ENCODE measurements around the gene RAB4A. TPM values are rescaled to one million over a fixed set of nuclear protein-coding genes. Genes with fewer than 3 reads are reported as not detected.

Gene RAB4A
- total RNA-seq, 2 donors from 2014 or later = 25.5 to 29.5 TPM

- Histone ChIP-seq H3K4me1 (ENCODE audit: control insufficient read depth in 1 of 2, low read depth in 2 of 2) (peaks cover 4 to 9% of the 10 kb centered on the region in 2 donors), H3K9me3 (no peaks in the 10 kb centered on the region), H3K27me3 (replicated peaks; ENCODE audit: insufficient read depth) (no peaks in the 10 kb centered on the region), H3K4me3 (peak overlapping the region; percentile 79), H3K27ac (no peak overlapping the region), H3K36me3 (no peaks in the 10 kb centered on the region)
- ATAC-seq (ENCODE audit: insufficient number of reproducible peaks, low FRiP score, low read depth) = no peak
- no peak for DNase-seq (ENCODE audit: low spot score)
- TF ChIP-seq, protein P1, sequence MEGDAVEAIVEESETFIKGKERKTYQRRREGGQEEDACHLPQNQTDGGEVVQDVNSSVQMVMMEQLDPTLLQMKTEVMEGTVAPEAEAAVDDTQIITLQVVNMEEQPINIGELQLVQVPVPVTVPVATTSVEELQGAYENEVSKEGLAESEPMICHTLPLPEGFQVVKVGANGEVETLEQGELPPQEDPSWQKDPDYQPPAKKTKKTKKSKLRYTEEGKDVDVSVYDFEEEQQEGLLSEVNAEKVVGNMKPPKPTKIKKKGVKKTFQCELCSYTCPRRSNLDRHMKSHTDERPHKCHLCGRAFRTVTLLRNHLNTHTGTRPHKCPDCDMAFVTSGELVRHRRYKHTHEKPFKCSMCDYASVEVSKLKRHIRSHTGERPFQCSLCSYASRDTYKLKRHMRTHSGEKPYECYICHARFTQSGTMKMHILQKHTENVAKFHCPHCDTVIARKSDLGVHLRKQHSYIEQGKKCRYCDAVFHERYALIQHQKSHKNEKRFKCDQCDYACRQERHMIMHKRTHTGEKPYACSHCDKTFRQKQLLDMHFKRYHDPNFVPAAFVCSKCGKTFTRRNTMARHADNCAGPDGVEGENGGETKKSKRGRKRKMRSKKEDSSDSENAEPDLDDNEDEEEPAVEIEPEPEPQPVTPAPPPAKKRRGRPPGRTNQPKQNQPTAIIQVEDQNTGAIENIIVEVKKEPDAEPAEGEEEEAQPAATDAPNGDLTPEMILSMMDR (IDR thresholded peaks at IDR 0.05) = no peak
These were observed 73.2 kb downstream of the RAB4A start for GRCh38 chr1:229344139-229344538.

DNA sequence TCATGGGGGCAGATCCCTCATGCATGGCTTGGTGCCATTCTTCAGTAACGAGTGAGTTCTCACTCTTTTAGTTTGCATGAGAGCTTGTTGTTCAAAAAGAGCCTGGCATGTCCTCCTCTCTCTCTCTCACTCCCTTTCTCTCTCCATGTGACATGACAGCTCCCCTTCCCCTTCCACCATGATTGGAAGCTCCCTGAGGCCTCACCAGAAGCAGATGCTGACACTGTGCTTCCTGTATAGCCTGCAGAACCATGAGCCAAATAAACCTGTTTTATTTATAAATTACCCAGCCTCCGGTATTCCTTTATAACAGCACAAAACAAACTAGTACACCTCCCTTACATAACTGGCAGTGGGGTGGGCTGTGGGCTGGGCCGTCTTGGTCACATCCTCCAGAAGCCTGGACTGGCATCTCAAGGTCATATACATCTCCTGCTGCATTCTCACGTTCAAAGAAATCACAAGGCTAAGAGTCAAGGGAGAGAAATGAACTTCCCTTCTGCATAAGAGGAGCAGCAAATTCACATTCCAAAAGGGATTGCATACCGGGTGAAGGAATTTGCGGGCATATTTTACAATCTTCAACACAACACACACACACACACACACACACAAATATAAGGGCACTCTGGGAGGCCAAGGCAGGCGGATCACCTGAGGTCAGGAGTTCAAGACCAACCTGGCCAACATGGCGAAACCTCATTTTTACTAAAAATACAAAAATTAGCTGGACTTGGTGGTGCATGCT lies 74.2 kb downstream of the RAB4A start:
- no peaks in the 10 kb centered on the region for H3K27me3 ChIP-seq (replicated peaks; ENCODE audit: insufficient read depth)

GRCh38 chr1:229347528-229347927 lies 76.6 kb downstream of the RAB4A start:
- TF ChIP-seq, protein P1 (IDR thresholded peaks at IDR 0.05) = no peak
- H3K4me1 ChIP-seq (ENCODE audit: control insufficient read depth in 1 of 2, low read depth in 2 of 2) = no peaks in the 10 kb centered on the region
- H3K4me3 ChIP-seq = no peak overlapping the region
- no peaks in the 10 kb centered on the region for H3K36me3 ChIP-seq
- no peaks in the 10 kb centered on the region for H3K27me3 ChIP-seq (replicated peaks; ENCODE audit: insufficient read depth)
- H3K9me3 ChIP-seq = no peaks in the 10 kb centered on the region
- ATAC-seq (ENCODE audit: insufficient number of reproducible peaks, low FRiP score, low read depth) (no peak), DNase-seq (ENCODE audit: low spot score) (no peak)
- H3K27ac ChIP-seq = no peak overlapping the region

More for the DNA sequence above, 74.2 kb downstream of the RAB4A start:
- H3K36me3 ChIP-seq = no peaks in the 10 kb centered on the region
- no peak for ATAC-seq (ENCODE audit: insufficient number of reproducible peaks, low FRiP score, low read depth)
- no peak for DNase-seq (ENCODE audit: low spot score)
- peaks cover 4 to 9% of the 10 kb centered on the region in 2 donors for H3K4me1 ChIP-seq (ENCODE audit: control insufficient read depth in 1 of 2, low read depth in 2 of 2)
- H3K9me3 ChIP-seq = no peaks in the 10 kb centered on the region
- H3K27ac ChIP-seq = no peak overlapping the region
- H3K4me3 ChIP-seq = no peak overlapping the region
- TF ChIP-seq, protein P1 (IDR thresholded peaks at IDR 0.05) = no peak

- DNase-seq (ENCODE audit: low spot score) (no peak), ATAC-seq (ENCODE audit: insufficient number of reproducible peaks, low FRiP score, low read depth) (no peak)
- Histone ChIP-seq H3K27ac (no peak overlapping the region), H3K4me1 (ENCODE audit: control insufficient read depth in 1 of 2, low read depth in 2 of 2) (no peaks in the 10 kb centered on the region), H3K9me3 (peaks cover 5% of the 10 kb centered on the region), H3K27me3 (replicated peaks; ENCODE audit: insufficient read depth) (no peaks in the 10 kb centered on the region), H3K4me3 (no peak overlapping the region), H3K36me3 (no peaks in the 10 kb centered on the region)
- TF ChIP-seq, protein P1 (IDR thresholded peaks at IDR 0.05) = no peak
These were observed 78.8 kb downstream of the RAB4A start for GRCh38 chr1:229349463-229350385.

- peaks cover 5% of the 10 kb centered on the region for H3K9me3 ChIP-seq
- DNase-seq (ENCODE audit: low spot score) = no peak
- no peaks in the 10 kb centered on the region for H3K27me3 ChIP-seq (replicated peaks; ENCODE audit: insufficient read depth)
These were observed 82.1 kb downstream of the RAB4A start for GRCh38 chr1:229352975-229353374.

More at GRCh38 chr1:229352975-229353374, 82.1 kb downstream of the RAB4A start:
- Histone ChIP-seq H3K4me1 (ENCODE audit: control insufficient read depth in 1 of 2, low read depth in 2 of 2) (no peaks in the 10 kb centered on the region), H3K4me3 (no peak overlapping the region), H3K27ac (no peak overlapping the region), H3K36me3 (no peaks in the 10 kb centered on the region)
- no peak for ATAC-seq (ENCODE audit: insufficient number of reproducible peaks, low FRiP score, low read depth)
- TF ChIP-seq, protein P1 (IDR thresholded peaks at IDR 0.05) = no peak
